Dedifferentiated amniotic fluid mesenchymal stem cell (primary cell): ENCODE measurements around the gene KCTD19.
A peak's percentile ranks its signal among the peaks of the same experiment; 100 is the strongest.

Experiments
- DNase-seq: peaks from one replicate; pipeline ENCODE4 v3.0.0-alpha.2; 2016; ENCODE audit errors: extremely low spot score

The KCTD19 gene

GRCh38 chr16:67283039-67283825 lies 43.3 kb downstream of the KCTD19 start:
- DNase-seq: no peak

GRCh38 chr16:67282447-67282805 lies 44.1 kb downstream of the KCTD19 start:
- DNase-seq: no peak

DNA sequence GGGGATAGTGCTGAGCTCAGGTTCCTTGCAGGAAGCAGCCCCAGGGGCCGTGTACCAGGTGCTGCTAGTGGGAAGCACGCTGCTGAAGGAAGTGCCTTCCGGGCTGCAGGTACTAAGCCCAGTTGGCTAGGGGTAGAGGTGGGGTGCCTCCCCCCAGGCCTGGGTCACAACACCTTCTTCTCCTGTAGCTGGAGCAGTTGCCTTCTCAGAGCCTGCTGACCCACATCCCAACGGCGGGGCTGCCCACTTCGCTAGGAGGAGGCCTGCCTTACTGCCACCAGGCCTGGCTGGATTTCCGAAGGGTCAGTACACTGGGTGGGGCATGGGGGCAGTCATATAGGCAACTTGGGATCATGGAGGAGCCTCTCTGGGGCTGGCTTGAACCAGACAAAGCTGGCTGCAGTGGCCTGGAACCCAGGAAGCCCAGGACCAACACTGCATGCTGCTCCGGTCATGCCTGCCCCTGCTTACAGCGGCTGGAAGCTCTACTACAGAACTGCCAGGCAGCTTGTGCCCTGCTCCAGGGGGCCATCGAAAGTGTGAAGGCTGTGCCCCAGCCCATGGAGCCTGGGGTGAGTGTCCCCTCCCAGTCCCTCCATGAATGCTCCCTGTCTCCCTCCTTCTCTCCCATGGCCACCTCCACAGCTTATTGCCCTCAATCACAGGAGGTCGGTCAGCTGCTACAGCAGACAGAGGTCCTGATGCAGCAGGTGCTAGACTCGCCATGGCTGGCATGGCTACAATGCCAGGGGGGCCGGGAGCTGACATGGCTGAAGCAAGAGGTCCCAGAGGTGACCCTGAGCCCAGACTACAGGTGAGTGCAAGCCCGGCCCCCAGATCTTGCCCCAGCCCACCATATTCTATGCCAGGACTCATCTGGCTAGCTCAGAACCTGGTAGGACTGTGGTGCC lies 44.8 kb downstream of the KCTD19 start:
- DNase-seq: no peak

GRCh38 chr16:67280090-67281015 lies 46.2 kb downstream of the KCTD19 start:
- DNase-seq: no peak

GRCh38 chr16:67279296-67280089 lies 47.0 kb downstream of the KCTD19 start, which contains the start of gene PLEKHG4:
TSS of gene PLEKHG4 (plus strand) at chr16:67279532. CDS start at chr16:67280045, 513 bp downstream.
- no peak for DNase-seq

DNA sequence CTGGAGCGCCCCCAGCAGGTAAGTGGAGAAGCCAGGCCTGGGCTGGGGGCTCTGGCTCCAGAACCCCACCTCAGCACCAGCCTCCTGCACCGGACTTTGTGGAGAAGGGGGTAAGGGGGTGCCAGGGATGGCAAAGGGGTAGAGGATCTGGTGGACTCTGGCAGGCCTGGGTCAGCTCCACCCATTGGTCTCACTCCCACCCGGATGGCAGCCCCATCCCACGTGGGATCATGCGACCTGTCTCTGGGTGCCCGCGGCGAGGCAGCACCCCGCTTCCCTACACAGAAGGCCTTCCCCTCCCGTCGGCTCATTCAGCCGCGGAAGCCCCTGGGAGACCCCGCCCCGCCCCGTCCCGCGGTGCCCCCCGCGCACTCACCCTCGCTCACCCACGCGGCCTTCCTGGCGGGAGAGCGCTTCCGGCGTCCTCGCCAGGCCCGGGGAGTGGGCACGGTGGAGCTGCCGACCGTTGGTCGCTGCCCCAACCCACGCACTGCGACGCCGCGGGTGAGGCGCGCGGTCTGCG lies 47.7 kb downstream of the KCTD19 start:
- DNase-seq: no peak

DNA sequence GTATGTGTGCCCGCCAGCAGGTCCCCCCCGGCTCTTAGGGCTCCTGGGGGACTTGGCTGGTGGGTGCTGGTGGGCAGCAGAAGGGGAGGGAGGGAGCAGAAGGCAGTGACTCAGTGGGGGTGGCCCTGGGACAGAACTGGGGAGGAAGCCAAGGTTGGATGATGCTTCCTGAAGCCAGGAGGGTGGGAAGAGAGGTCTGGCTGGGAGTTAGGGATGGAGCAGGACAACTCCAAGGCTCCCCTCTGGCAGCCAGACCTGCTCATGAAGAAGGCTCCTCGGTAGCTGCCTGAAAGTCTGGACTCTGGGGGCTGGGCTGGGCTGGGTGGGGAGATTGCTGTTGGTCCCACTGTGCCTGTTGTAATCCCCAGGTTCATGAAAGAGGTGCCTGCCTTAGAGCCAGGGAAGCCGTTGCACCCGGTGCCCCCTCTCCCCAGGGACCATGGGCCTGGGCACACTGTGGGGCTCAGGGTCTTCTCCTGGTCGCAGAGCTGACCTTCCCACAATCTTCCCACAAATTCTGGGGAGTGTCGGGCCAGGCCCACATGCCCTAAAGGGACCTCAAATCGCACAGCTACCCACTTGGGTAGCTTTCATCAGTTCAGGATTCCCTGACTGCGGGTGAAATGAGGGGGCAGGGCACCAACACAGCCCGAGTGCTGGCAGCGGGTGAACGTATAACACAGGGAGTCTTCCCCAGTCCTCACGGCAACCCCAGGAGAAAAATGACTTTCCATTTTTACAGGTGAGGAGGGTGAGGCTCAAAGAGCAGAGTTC lies 48.4 kb downstream of the KCTD19 start:
- DNase-seq: peak; percentile 47

DNA sequence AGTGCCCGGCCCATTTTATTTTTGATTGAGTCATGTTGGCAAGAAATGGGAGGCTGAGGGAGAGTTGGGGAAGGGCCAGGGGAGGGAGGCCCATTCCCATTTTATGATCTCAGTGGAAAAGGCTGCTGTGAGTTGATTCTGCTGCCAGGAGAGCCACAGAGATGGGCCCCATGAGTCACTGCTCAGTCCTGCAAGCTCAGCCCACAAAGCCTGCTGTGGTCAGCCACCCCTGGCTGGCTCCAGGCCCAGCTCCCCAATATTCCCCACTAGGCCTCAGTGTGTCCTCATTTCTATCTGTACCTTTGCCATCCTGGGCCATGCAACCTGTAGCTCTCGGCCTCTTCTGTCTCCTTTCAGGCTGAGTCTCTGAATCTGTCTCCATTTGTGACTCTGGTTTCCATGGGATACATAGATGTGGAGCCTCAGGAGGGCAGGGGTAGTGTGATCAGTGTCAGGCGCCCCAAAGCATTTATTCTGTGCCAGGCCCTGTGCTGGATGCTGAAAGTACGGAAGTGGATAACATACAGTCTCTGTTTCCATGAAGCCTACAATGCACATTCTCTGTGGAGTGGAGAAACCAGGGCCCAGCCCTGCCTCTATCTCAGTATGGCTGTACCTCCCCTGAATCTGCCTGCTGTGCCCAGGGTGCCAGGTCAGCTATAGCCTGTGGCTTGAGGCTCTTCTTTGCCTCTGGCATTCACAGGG lies 49.1 kb downstream of the KCTD19 start:
- DNase-seq: peak; percentile 98

DNA sequence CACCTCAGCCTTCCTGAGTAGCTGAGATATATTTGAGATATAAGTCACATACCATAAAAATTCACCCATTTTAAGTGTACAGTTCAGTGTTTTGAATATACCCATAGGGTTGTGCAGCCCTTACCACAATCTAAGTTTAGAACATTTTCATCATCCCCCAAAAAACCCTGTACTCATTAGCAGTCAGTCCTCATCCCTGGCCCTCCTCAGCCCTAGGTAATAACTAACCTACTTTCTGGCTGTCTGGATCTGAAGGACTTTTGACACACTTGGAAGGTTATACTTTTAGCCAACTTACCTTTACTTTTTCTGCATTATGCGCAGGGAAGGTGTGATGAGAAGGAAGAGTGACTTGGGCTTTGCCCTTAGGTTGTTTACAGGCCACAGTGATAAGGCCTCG lies 51.2 kb downstream of the KCTD19 start:
- no peak for DNase-seq

DNA sequence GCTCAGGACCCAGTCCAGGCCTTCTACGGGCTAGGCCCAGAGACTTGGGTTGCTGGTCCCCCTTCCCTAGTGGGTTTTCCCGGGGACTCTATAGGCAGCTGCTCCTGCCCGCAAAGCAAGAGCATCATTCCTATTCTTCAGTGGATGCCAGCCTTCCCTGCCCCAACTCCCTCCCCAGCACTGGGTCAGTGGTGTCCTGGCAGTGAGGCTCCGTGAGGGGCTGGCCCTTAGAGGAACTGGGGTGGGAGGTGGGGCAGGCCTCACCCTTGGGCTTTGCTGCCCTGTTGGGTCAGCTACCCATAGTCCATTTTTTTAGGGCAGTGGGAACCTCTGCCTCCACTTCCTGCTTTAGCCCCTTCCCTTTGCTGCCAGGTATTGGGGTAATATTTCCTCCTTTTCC lies 55.1 kb downstream of the KCTD19 start:
- no peak for DNase-seq

DNA sequence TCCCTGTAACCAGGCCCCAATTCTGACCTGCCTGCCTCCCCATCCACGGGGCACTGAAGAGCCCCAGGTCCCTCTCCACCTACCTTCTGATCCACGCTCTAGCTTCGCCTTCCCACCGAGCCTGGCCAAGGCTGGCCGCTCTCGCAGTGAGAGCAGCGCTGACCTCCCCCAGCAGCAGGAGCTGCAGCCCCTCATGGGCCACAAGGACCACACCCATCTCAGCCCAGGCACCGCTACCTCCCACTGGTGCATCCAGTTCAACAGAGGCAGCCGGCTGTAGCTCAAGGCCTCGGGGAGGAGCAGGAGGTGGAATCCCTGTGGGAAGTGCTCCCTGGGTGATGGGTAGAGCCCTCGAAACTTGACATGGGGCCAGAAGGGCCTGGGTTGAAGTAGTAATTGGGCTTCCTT lies 55.6 kb downstream of the KCTD19 start:
- DNase-seq: no peak

GRCh38 chr16:67269766-67270165 lies 56.8 kb downstream of the KCTD19 start:
- DNase-seq: no peak

DNA sequence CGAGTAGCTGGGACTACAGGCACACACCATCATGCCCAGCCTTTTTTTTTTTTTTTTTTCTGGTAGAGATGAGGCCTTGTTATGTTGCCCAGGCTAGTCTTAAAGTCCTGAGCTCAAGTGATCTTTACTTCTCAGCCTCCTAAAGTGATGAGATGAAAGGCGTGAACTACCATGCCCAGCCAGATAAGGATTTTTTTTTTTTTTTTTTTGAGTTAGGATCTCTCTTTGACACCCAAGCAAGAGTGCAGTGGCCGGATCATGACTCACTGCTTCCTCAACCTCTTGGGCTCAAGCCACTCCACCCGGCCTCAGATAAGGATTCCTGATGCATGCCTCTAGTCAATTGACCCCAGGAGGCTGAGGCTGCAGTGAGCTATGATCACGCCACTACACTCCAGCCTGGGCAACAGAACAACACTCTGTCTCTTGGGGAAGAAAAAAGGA lies 58.4 kb downstream of the KCTD19 start:
- peak; percentile 72 for DNase-seq

DNA sequence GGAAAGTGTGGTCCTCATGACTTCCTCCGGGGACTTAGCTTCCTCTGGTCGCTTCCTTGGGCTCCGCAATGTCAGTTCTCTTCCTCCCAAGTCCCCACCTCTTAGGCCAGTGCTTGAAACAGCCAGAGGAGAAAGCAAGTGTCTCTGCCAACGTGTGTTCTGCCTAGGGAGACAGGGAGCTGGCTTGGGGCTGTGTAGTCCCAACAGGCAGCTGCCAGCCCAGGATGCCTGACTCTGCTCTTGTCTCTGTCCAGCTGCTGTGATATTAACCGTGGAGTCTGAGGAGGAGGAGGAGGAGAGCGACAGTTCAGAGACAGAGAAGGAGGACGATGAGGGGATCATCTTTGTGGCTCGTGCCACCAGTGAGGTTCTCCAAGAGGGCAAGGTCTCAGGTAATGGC lies 60.7 kb downstream of the KCTD19 start:
- no peak for DNase-seq

DNA sequence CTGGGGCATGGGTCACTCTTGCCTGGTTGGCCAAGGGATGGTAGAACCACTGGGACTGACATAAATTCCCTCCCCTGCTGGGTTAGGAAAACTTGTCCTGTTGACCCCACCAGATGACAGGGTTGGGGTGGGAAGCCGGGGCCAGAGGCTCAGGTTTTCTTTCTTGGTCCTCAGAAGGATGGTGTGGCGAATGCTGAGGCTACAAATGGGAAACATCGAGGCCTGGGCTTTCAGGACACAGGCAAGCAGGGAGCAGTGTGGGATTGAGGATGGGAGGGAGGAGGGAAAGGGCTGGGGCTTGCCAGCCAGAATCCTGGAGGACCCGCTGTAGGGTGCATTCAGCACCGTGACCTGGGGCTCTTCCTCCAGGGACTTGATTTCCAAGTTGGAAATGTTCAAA lies 61.7 kb downstream of the KCTD19 start:
- no peak for DNase-seq

GRCh38 chr16:67264277-67264676 lies 62.3 kb downstream of the KCTD19 start:
- DNase-seq: no peak

- no peak for DNase-seq
Measured at GRCh38 chr16:67263201-67263600, 63.3 kb downstream of the KCTD19 start.

DNA sequence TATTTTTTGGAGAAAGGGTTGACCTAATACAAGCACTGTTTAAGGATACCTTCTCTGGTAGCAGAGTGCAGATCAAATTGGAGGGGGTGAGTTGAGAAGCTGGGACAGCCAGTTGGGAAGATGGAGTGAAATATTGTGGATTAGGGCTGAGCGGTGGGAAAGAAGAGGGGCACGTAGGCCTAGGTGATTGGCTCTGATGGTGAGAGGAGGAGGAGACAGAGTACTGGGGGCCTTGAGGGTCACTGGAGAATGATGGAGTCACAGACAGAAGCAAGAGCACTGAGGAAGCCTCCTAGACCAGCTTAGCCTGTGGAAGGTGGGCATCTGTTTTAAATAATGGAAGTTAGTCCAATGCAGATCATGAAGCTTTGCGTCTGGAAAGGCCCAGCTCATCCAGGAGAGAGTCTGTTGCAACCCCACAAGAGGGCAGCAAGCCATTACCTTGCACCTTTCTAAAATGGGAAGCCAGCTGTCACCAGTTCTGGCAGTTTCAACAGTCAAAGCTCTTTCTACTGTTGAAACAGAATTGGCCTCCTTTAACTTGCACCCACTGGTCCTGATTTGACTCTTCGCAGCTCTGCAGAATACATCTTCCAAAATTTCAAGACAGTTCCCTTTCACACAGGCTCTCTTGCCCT lies 66.0 kb downstream of the KCTD19 start:
- peak; percentile 50 for DNase-seq

- DNase-seq: no peak
Measured at GRCh38 chr16:67259705-67260104, 66.8 kb downstream of the KCTD19 start.
